GM12892 (cell line): Measurements from ENCODE around the gene KCNT1.

Source experiments
- POLR2A ChIP-seq: IDR thresholded peaks from 2 replicates; pipeline ENCODE4 v1.6.1; 2011; ENCODE audit warnings: low read depth, low read length, control low read depth
- POLR2AphosphoS5 ChIP-seq: IDR thresholded peaks from 2 replicates; pipeline ENCODE4 v1.6.1; 2011; ENCODE audit warnings: low read depth, low read length, control low read depth
- TAF1 ChIP-seq: IDR thresholded peaks from 2 replicates; pipeline ENCODE4 v1.6.1; 2011; ENCODE audit warnings: low read depth, mild to moderate bottlenecking, control low read depth, low read length, borderline replicate concordance

DNA sequence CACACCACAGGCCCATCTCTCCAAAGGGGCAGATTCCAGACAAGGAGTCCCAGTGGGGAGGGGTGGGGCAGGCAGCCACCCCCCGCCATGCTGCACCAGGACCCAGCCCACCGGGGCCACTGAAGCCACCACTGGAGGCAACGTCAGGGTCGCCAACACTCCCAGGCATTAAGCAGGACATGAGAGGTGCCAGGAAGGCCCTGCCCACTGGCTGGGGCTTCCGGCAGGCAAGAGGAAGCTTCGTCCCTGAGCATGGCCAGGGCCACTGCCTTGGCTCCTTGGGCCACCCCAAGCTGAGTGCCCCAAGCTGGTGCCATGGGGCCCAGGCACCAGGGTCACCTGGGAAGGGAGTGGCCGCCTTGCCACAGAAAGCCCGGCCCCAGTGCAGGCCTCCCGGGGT lies 17.5 kb downstream of the KCNT1 start:
- TF ChIP-seq POLR2A, result no peak
- TF ChIP-seq POLR2AphosphoS5, result no peak
- no peak for TF ChIP-seq TAF1
